ENCODE measurements around the gene NOD1. TPM values are rescaled to one million over a fixed set of nuclear protein-coding genes. Genes with fewer than 3 reads are reported as not detected.
"Not testable (repeated sequence)": the region's sequence is repeated elsewhere in the genome, so short reads cannot be mapped to it uniquely, and the experiment has no call there.

The NOD1 gene
- total RNA-seq, 1 donor from 2014 or later, result 3.1 TPM

- no peak for DNase-seq (ENCODE audit: low read depth)
Measured at GRCh38 chr7:30421647-30422196, 56.9 kb downstream of the NOD1 start.

- no peak for DNase-seq (ENCODE audit: low read depth)
Measured at GRCh38 chr7:30420662-30421061, 57.9 kb downstream of the NOD1 start.

- not testable (repeated sequence) for DNase-seq (ENCODE audit: low read depth)
Measured at GRCh38 chr7:30420080-30420479, 58.5 kb downstream of the NOD1 start.

GRCh38 chr7:30413864-30414263 lies 64.7 kb downstream of the NOD1 start:
- DNase-seq (ENCODE audit: low read depth), result no peak

- DNase-seq (ENCODE audit: low read depth), result peak; percentile 88
Measured at GRCh38 chr7:30412782-30413504, 65.6 kb downstream of the NOD1 start.

GRCh38 chr7:30411897-30412296 lies 66.7 kb downstream of the NOD1 start:
- DNase-seq (ENCODE audit: low read depth), result no peak

- no peak for DNase-seq (ENCODE audit: low read depth)
Measured at GRCh38 chr7:30411173-30411572, 67.4 kb downstream of the NOD1 start.

GRCh38 chr7:30406664-30407425 lies 71.7 kb downstream of the NOD1 start:
- peak; percentile 36 for DNase-seq (ENCODE audit: low read depth)

- no peak for DNase-seq (ENCODE audit: low read depth)
Measured at GRCh38 chr7:30405179-30405578, 73.4 kb downstream of the NOD1 start.

- DNase-seq (ENCODE audit: low read depth), result peak; percentile 17
Measured at GRCh38 chr7:30403477-30403876, 75.1 kb downstream of the NOD1 start.

GRCh38 chr7:30396389-30396788 lies 82.2 kb downstream of the NOD1 start:
- DNase-seq (ENCODE audit: low read depth), result no peak

- DNase-seq (ENCODE audit: low read depth), result no peak
Measured at GRCh38 chr7:30395676-30396075, 82.9 kb downstream of the NOD1 start.

- no peak for DNase-seq (ENCODE audit: low read depth)
Measured at GRCh38 chr7:30391806-30392205, 86.8 kb downstream of the NOD1 start.

GRCh38 chr7:30390736-30391636 lies 87.6 kb downstream of the NOD1 start:
- no peak for DNase-seq (ENCODE audit: low read depth)

- no peak for DNase-seq (ENCODE audit: low read depth)
Measured at GRCh38 chr7:30389791-30390190, 88.8 kb downstream of the NOD1 start.

- DNase-seq (ENCODE audit: low read depth), result peak; percentile 82
Measured at GRCh38 chr7:30382607-30383006, 96.0 kb downstream of the NOD1 start.

- not testable (repeated sequence) for DNase-seq (ENCODE audit: low read depth)
Measured at GRCh38 chr7:30380824-30381223, 97.8 kb downstream of the NOD1 start.

- DNase-seq (ENCODE audit: low read depth), result no peak
Measured at GRCh38 chr7:30380294-30380693, 98.3 kb downstream of the NOD1 start.

GRCh38 chr7:30379741-30380140 lies 98.8 kb downstream of the NOD1 start:
- no peak for DNase-seq (ENCODE audit: low read depth)

GRCh38 chr7:30379131-30379530 lies 99.5 kb downstream of the NOD1 start:
- no peak for DNase-seq (ENCODE audit: low read depth)

- DNase-seq (ENCODE audit: low read depth), result no peak
Measured at GRCh38 chr7:30378275-30378674, 100.3 kb downstream of the NOD1 start.
